Neural cell (in vitro differentiated cells): ENCODE results near the gene SRPK1. TPM values are rescaled to one million over a fixed set of nuclear protein-coding genes. Genes with fewer than 3 reads are reported as not detected.

Experiments used
- H2AFZ ChIP-seq: fragments of 200-600, 300-800 bp; sonication (generic), shearing (Covaris generic); 2 replicates; pipeline ENCODE4 v1.6.0; 2014; ENCODE audit warnings: low read depth, mild to moderate bottlenecking, antibody characterized with exemption, low read length, moderate library complexity
- H3F3A ChIP-seq: fragments of 200-600 bp; shearing (Covaris generic); 2 replicates; pipeline ENCODE4 v1.6.1; 2016; ENCODE audit warnings: mild to moderate bottlenecking, moderate library complexity, mixed read lengths, antibody characterized with exemption, low read length; ENCODE audit not compliant: insufficient read depth, poor library complexity, severe bottlenecking
- H3K27ac ChIP-seq: fragments of 200-600, 300-800 bp; sonication (generic), shearing (Covaris generic); 2 replicates; pipeline ENCODE4 v1.5.1; 2014; ENCODE audit warnings: mild to moderate bottlenecking, low read length, moderate library complexity
- H3K27me3 ChIP-seq: fragments of 300-800, 200-600 bp; sonication (generic), shearing (Covaris generic); 2 replicates; pipeline ENCODE4 v1.6.0; 2014; ENCODE audit warnings: mild to moderate bottlenecking, low read depth, low read length, moderate library complexity; ENCODE audit not compliant: insufficient read depth
- H3K36me3 ChIP-seq: fragments of 300-800, 200-600 bp; sonication (generic), shearing (Covaris generic); 2 replicates; pipeline ENCODE4 v1.5.1; 2014; ENCODE audit warnings: mild to moderate bottlenecking, antibody characterized with exemption, low read length, moderate library complexity; ENCODE audit not compliant: insufficient read depth
- H3K4me2 ChIP-seq: fragments of 300-800, 200-600 bp; sonication (generic), shearing (Covaris generic); 2 replicates; pipeline ENCODE4 v1.6.0; 2014; ENCODE audit warnings: mild to moderate bottlenecking, low read length
- H3K4me3 ChIP-seq: fragments of 300-800, 200-600 bp; sonication (generic), shearing (Covaris generic); 2 replicates; pipeline ENCODE4 v1.5.1; 2014; ENCODE audit warnings: mild to moderate bottlenecking, low read length, moderate library complexity
- H3K79me2 ChIP-seq: fragments of 200-600 bp; shearing (Covaris generic); replicated peaks from 2 replicates; pipeline ENCODE4 v1.6.0; 2014; ENCODE audit warnings: mild to moderate bottlenecking, low read length, moderate library complexity; ENCODE audit not compliant: insufficient read depth
- H3K9ac ChIP-seq: fragments of 300-800, 200-600 bp; sonication (generic), shearing (Covaris generic); 2 replicates; pipeline ENCODE4 v1.6.1; 2016; ENCODE audit warnings: mild to moderate bottlenecking, low read length, mixed read lengths
- H3K9me2 ChIP-seq: fragments of 200-600 bp; shearing (Covaris generic); 2 replicates; pipeline ENCODE4 v1.6.1; 2016; ENCODE audit warnings: mild to moderate bottlenecking, low read length, mixed read lengths; ENCODE audit not compliant: insufficient read depth
- H3K9me3 ChIP-seq: fragments of 200-600, 300-800 bp; sonication (generic), shearing (Covaris generic); 2 replicates; pipeline ENCODE4 v1.6.1; 2016; ENCODE audit warnings: mild to moderate bottlenecking, mixed run types, low read length, moderate library complexity, mixed read lengths
- H4K20me1 ChIP-seq: fragments of 200-600 bp; shearing (Covaris generic); 2 replicates; pipeline ENCODE4 v1.6.1; 2016; ENCODE audit warnings: mild to moderate bottlenecking, mixed run types; ENCODE audit not compliant: insufficient read depth
- EP300 ChIP-seq: fragments of 450-650 bp; conservative IDR thresholded peaks from 2 replicates; pipeline ENCODE4 v1.6.1; 2014; ENCODE audit warnings: antibody characterized with exemption, mild to moderate bottlenecking, moderate library complexity; ENCODE audit not compliant: poor library complexity, severe bottlenecking
- EZH2 ChIP-seq: fragments of 200-600, 300-800 bp; shearing (Covaris generic), sonication (generic); IDR thresholded peaks from 2 replicates; pipeline ENCODE4 v1.6.1; 2014; ENCODE audit warnings: antibody characterized with exemption, low read length, borderline replicate concordance, mild to moderate bottlenecking; ENCODE audit not compliant: insufficient read depth, poor library complexity, severe bottlenecking
- MXI1 ChIP-seq: fragments of 450-650 bp; conservative IDR thresholded peaks from 2 replicates; pipeline ENCODE4 v1.6.1; 2014; ENCODE audit warnings: antibody characterized with exemption, mild to moderate bottlenecking; ENCODE audit not compliant: poor library complexity, severe bottlenecking
- POLR2AphosphoS5 ChIP-seq: IDR thresholded peaks from 2 replicates; pipeline ENCODE4 v1.6.1; 2012
- RAD21 ChIP-seq: fragments of 450-650 bp; conservative IDR thresholded peaks from 2 replicates; pipeline ENCODE4 v1.6.1; 2014; ENCODE audit warnings: antibody characterized with exemption, mild to moderate bottlenecking, moderate library complexity
- SMC3 ChIP-seq: fragments of 450-650 bp; conservative IDR thresholded peaks from 2 replicates; pipeline ENCODE4 v1.6.1; 2014; ENCODE audit warnings: antibody characterized with exemption, mild to moderate bottlenecking, moderate library complexity; ENCODE audit not compliant: poor library complexity
- TAF1 ChIP-seq: IDR thresholded peaks from 2 replicates; pipeline ENCODE4 v1.6.1; 2012; ENCODE audit warnings: low read depth
- polyA plus RNA-seq: library from polyadenylated mRNA; depleted of rRNA; stranded (reverse); fragments of >200 nt; gene quantifications from 2 replicates; pipeline ENCODE4 v1.2.3, GENCODE V29; 2014
- TF ChIP-seq, protein P1 (sequence below): IDR thresholded peaks from 2 replicates; pipeline ENCODE4 v1.6.1; 2012; ENCODE audit warnings: borderline replicate concordance
- TF ChIP-seq, protein P2 (sequence below): fragments of 450-650 bp; IDR thresholded peaks from 2 replicates; pipeline ENCODE4 v1.5.1; 2014; ENCODE audit warnings: antibody characterized with exemption, mild to moderate bottlenecking, moderate library complexity; ENCODE audit not compliant: poor library complexity, severe bottlenecking

SRPK1 gene
- polyA plus RNA-seq, 1 donor from 2014 or later = 39.9 TPM

DNA sequence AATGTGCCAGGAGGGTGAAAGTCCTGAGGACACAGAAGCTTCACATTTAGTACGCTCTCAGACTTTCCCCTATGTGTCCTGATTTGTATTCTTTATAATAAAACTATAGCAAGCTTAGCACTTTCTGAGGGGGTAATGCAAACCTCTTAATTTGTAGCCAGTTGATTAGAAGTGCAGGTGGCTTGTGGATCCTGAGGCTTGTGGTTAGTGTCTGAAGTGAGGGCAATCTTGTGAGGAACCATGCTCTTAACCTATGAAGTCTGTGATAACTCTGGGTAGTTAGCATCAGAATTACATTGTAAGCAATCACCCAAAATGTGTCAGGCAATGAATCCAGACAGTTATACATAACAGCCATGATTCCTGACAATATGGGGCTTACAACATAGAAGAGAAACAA is 64.6 kb downstream of the SRPK1 start:
- TF ChIP-seq, protein P1, sequence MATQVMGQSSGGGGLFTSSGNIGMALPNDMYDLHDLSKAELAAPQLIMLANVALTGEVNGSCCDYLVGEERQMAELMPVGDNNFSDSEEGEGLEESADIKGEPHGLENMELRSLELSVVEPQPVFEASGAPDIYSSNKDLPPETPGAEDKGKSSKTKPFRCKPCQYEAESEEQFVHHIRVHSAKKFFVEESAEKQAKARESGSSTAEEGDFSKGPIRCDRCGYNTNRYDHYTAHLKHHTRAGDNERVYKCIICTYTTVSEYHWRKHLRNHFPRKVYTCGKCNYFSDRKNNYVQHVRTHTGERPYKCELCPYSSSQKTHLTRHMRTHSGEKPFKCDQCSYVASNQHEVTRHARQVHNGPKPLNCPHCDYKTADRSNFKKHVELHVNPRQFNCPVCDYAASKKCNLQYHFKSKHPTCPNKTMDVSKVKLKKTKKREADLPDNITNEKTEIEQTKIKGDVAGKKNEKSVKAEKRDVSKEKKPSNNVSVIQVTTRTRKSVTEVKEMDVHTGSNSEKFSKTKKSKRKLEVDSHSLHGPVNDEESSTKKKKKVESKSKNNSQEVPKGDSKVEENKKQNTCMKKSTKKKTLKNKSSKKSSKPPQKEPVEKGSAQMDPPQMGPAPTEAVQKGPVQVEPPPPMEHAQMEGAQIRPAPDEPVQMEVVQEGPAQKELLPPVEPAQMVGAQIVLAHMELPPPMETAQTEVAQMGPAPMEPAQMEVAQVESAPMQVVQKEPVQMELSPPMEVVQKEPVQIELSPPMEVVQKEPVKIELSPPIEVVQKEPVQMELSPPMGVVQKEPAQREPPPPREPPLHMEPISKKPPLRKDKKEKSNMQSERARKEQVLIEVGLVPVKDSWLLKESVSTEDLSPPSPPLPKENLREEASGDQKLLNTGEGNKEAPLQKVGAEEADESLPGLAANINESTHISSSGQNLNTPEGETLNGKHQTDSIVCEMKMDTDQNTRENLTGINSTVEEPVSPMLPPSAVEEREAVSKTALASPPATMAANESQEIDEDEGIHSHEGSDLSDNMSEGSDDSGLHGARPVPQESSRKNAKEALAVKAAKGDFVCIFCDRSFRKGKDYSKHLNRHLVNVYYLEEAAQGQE = no peak
- TF ChIP-seq MXI1 (no peak), EZH2 (no peak), SMC3 (no peak), RAD21 (no peak), EP300 (no peak), TAF1 (no peak), POLR2AphosphoS5 (no peak)
- TF ChIP-seq, protein P2, sequence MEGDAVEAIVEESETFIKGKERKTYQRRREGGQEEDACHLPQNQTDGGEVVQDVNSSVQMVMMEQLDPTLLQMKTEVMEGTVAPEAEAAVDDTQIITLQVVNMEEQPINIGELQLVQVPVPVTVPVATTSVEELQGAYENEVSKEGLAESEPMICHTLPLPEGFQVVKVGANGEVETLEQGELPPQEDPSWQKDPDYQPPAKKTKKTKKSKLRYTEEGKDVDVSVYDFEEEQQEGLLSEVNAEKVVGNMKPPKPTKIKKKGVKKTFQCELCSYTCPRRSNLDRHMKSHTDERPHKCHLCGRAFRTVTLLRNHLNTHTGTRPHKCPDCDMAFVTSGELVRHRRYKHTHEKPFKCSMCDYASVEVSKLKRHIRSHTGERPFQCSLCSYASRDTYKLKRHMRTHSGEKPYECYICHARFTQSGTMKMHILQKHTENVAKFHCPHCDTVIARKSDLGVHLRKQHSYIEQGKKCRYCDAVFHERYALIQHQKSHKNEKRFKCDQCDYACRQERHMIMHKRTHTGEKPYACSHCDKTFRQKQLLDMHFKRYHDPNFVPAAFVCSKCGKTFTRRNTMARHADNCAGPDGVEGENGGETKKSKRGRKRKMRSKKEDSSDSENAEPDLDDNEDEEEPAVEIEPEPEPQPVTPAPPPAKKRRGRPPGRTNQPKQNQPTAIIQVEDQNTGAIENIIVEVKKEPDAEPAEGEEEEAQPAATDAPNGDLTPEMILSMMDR = no peak
- H3K27ac ChIP-seq = no peak overlapping the region
- H3K79me2 ChIP-seq = no peaks in the 10 kb centered on the region
- H3K27me3 ChIP-seq = no peaks in the 10 kb centered on the region
- H3F3A ChIP-seq = no peaks in the 10 kb centered on the region
- no peak overlapping the region for H3K4me3 ChIP-seq
- H2AFZ ChIP-seq = no peak overlapping the region
- H3K9me2 ChIP-seq = no peaks in the 10 kb centered on the region
- peaks cover 4% of the 10 kb centered on the region for H3K36me3 ChIP-seq
- no peaks in the 10 kb centered on the region for H4K20me1 ChIP-seq
- no peak overlapping the region for H3K4me2 ChIP-seq
- no peaks in the 10 kb centered on the region for H3K9me3 ChIP-seq
- H3K9ac ChIP-seq = no peak overlapping the region

DNA sequence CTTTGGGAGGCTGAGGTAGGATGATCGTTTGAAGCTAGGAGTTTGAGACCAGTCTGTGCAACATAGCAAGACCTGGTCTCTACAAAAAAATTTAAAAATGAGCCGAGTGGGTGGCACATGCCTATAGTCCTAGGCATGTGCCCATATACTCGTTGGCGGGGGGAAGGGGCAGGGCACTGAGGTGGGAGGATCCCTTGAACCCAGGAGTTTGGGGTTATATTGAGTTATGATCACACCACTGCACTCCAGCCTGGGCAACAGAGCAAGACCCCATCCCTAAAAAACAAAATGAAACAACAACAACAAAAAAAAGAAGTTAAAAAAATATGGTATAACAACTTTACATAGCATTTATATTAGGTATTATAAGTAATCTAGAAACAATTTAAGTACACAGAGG is 67.9 kb downstream of the SRPK1 start:
- Histone ChIP-seq H4K20me1 (no peaks in the 10 kb centered on the region), H3K9me3 (peaks cover 7% of the 10 kb centered on the region), H2AFZ (no peak overlapping the region), H3K9ac (no peak overlapping the region), H3F3A (no peaks in the 10 kb centered on the region), H3K27me3 (no peaks in the 10 kb centered on the region), H3K36me3 (peaks cover 10% of the 10 kb centered on the region), H3K9me2 (no peaks in the 10 kb centered on the region), H3K79me2 (no peaks in the 10 kb centered on the region), H3K4me2 (no peak overlapping the region), H3K4me3 (no peak overlapping the region), H3K27ac (no peak overlapping the region)
- TF ChIP-seq, protein P1 = no peak
